Measurements from ENCODE around the gene IL15. TPM values are rescaled to one million over a fixed set of nuclear protein-coding genes. Genes with fewer than 3 reads are reported as not detected.

Gene IL15
- polyA plus RNA-seq, 2 donors, result 2.8 to 6.5 TPM

GRCh38 chr4:141620715-141621114 lies 15.7 kb upstream of the IL15 start:
- no peak overlapping the region for H3K27ac ChIP-seq (ENCODE audit: low read depth in 2 of 2, low read length in 1 of 2)
- peaks cover 0 to 2% of the 10 kb centered on the region in 2 donors for H3K9me3 ChIP-seq (ENCODE audit: control insufficient read depth in 2 of 2, insufficient read depth in 1 of 2, low read depth in 1 of 2, low read length in 1 of 2)
- 95 to 96% methylated on average over 1 of the region's 1 CpG for WGBS, 2 donors
- H3K36me3 ChIP-seq (ENCODE audit: control insufficient read depth in 2 of 2, insufficient read depth in 2 of 2, low read length in 1 of 2), result no peaks in the 10 kb centered on the region
- no peak overlapping the region for H3K4me3 ChIP-seq (ENCODE audit: low read depth in 1 of 2, low read length in 2 of 2)
- no peaks in the 10 kb centered on the region for H3K27me3 ChIP-seq (ENCODE audit: control insufficient read depth in 1 of 2, insufficient read depth in 2 of 2, low read length in 2 of 2)
- H3K4me1 ChIP-seq (ENCODE audit: control insufficient read depth in 2 of 2, insufficient read depth in 2 of 2, low read length in 1 of 2), result no peaks in the 10 kb centered on the region

- no peak overlapping the region for H3K4me3 ChIP-seq (ENCODE audit: low read depth in 1 of 2, low read length in 2 of 2)
- H3K27me3 ChIP-seq (ENCODE audit: control insufficient read depth in 1 of 2, insufficient read depth in 2 of 2, low read length in 2 of 2), result no peaks in the 10 kb centered on the region
- no peaks in the 10 kb centered on the region for H3K36me3 ChIP-seq (ENCODE audit: control insufficient read depth in 2 of 2, insufficient read depth in 2 of 2, low read length in 1 of 2)
- no peak overlapping the region for H3K27ac ChIP-seq (ENCODE audit: low read depth in 2 of 2, low read length in 1 of 2)
- 71 to 85% methylated on average over 2 of the region's 2 CpGs for WGBS, 2 donors
- H3K9me3 ChIP-seq (ENCODE audit: control insufficient read depth in 2 of 2, insufficient read depth in 1 of 2, low read depth in 1 of 2, low read length in 1 of 2), result no peaks in the 10 kb centered on the region
- H3K4me1 ChIP-seq (ENCODE audit: control insufficient read depth in 2 of 2, insufficient read depth in 2 of 2, low read length in 1 of 2), result no peaks in the 10 kb centered on the region
These were observed 11.4 kb upstream of the IL15 start for GRCh38 chr4:141625023-141625422.

GRCh38 chr4:141630854-141631253 lies 5.5 kb upstream of the IL15 start:
- H3K9me3 ChIP-seq (ENCODE audit: control insufficient read depth in 2 of 2, insufficient read depth in 1 of 2, low read depth in 1 of 2, low read length in 1 of 2), result no peaks in the 10 kb centered on the region
- no peaks in the 10 kb centered on the region for H3K4me1 ChIP-seq (ENCODE audit: control insufficient read depth in 2 of 2, insufficient read depth in 2 of 2, low read length in 1 of 2)
- no peaks in the 10 kb centered on the region for H3K36me3 ChIP-seq (ENCODE audit: control insufficient read depth in 2 of 2, insufficient read depth in 2 of 2, low read length in 1 of 2)
- no peak overlapping the region for H3K27ac ChIP-seq (ENCODE audit: low read depth in 2 of 2, low read length in 1 of 2)
- no peaks in the 10 kb centered on the region for H3K27me3 ChIP-seq (ENCODE audit: control insufficient read depth in 1 of 2, insufficient read depth in 2 of 2, low read length in 2 of 2)
- H3K4me3 ChIP-seq (ENCODE audit: low read depth in 1 of 2, low read length in 2 of 2), result no peak overlapping the region
- WGBS, 2 donors, result 87 to 91% methylated on average over 1 of the region's 1 CpG

- no peaks in the 10 kb centered on the region for H3K36me3 ChIP-seq (ENCODE audit: control insufficient read depth in 2 of 2, insufficient read depth in 2 of 2, low read length in 1 of 2)
- H3K27me3 ChIP-seq (ENCODE audit: control insufficient read depth in 1 of 2, insufficient read depth in 2 of 2, low read length in 2 of 2), result no peaks in the 10 kb centered on the region
- H3K9me3 ChIP-seq (ENCODE audit: control insufficient read depth in 2 of 2, insufficient read depth in 1 of 2, low read depth in 1 of 2, low read length in 1 of 2), result no peaks in the 10 kb centered on the region
- H3K4me3 ChIP-seq (ENCODE audit: low read depth in 1 of 2, low read length in 2 of 2), result peak overlapping the region; percentile 79 to 92
- H3K4me1 ChIP-seq (ENCODE audit: control insufficient read depth in 2 of 2, insufficient read depth in 2 of 2, low read length in 1 of 2), result no peaks in the 10 kb centered on the region
- WGBS, 2 donors, result 34 to 49% methylated on average over 5 of the region's 5 CpGs
- H3K27ac ChIP-seq (ENCODE audit: low read depth in 2 of 2, low read length in 1 of 2), result peak overlapping the region in 1 of 2 donors; percentile 78
These were observed 674 bp upstream of the IL15 start for GRCh38 chr4:141635736-141636081.

- no peaks in the 10 kb centered on the region for H3K9me3 ChIP-seq (ENCODE audit: control insufficient read depth in 2 of 2, insufficient read depth in 1 of 2, low read depth in 1 of 2, low read length in 1 of 2)
- no peaks in the 10 kb centered on the region for H3K4me1 ChIP-seq (ENCODE audit: control insufficient read depth in 2 of 2, insufficient read depth in 2 of 2, low read length in 1 of 2)
- WGBS, 2 donors, result 2 to 4% methylated on average over 41 of the region's 41 CpGs
- peak overlapping the region; percentile 79 to 92 for H3K4me3 ChIP-seq (ENCODE audit: low read depth in 1 of 2, low read length in 2 of 2)
- H3K27ac ChIP-seq (ENCODE audit: low read depth in 2 of 2, low read length in 1 of 2), result peak overlapping the region; percentile 78 to 81
- H3K36me3 ChIP-seq (ENCODE audit: control insufficient read depth in 2 of 2, insufficient read depth in 2 of 2, low read length in 1 of 2), result no peaks in the 10 kb centered on the region
- no peaks in the 10 kb centered on the region for H3K27me3 ChIP-seq (ENCODE audit: control insufficient read depth in 1 of 2, insufficient read depth in 2 of 2, low read length in 2 of 2)
These were observed 533 bp downstream of the IL15 start for GRCh38 chr4:141636771-141637460.

GRCh38 chr4:141637565-141637964 lies 1.2 kb downstream of the IL15 start:
- Histone ChIP-seq H3K4me1 (ENCODE audit: control insufficient read depth in 2 of 2, insufficient read depth in 2 of 2, low read length in 1 of 2) (peaks cover 0 to 3% of the 10 kb centered on the region in 2 donors), H3K27me3 (ENCODE audit: control insufficient read depth in 1 of 2, insufficient read depth in 2 of 2, low read length in 2 of 2) (no peaks in the 10 kb centered on the region), H3K36me3 (ENCODE audit: control insufficient read depth in 2 of 2, insufficient read depth in 2 of 2, low read length in 1 of 2) (no peaks in the 10 kb centered on the region), H3K9me3 (ENCODE audit: control insufficient read depth in 2 of 2, insufficient read depth in 1 of 2, low read depth in 1 of 2, low read length in 1 of 2) (no peaks in the 10 kb centered on the region), H3K27ac (ENCODE audit: low read depth in 2 of 2, low read length in 1 of 2) (no peak overlapping the region), H3K4me3 (ENCODE audit: low read depth in 1 of 2, low read length in 2 of 2) (peak overlapping the region in 1 of 2 donors; percentile 92)
- WGBS, 2 donors, result 64 to 68% methylated on average over 2 of the region's 2 CpGs

DNA sequence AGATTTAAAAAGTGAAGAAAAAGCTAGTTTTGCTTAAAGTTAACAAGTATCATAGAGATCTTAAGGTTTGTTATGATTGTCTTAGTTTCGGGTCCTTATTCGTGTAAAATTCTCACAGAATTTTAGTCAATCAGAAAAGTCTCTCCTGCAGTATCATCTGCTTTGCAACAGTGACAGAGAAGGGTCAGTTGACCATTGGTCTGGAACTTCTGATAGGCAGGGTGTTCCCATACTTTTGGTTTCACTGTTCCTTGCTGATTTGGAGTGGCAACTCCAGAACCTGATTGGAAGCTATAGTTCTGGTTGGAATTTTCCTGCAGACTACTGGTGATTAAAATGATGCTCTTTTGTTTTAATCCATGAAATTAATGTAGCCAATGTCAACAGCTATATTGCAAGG lies 1.8 kb downstream of the IL15 start:
- Histone ChIP-seq H3K27me3 (ENCODE audit: control insufficient read depth in 1 of 2, insufficient read depth in 2 of 2, low read length in 2 of 2) (no peaks in the 10 kb centered on the region), H3K27ac (ENCODE audit: low read depth in 2 of 2, low read length in 1 of 2) (no peak overlapping the region), H3K36me3 (ENCODE audit: control insufficient read depth in 2 of 2, insufficient read depth in 2 of 2, low read length in 1 of 2) (no peaks in the 10 kb centered on the region), H3K9me3 (ENCODE audit: control insufficient read depth in 2 of 2, insufficient read depth in 1 of 2, low read depth in 1 of 2, low read length in 1 of 2) (no peaks in the 10 kb centered on the region), H3K4me1 (ENCODE audit: control insufficient read depth in 2 of 2, insufficient read depth in 2 of 2, low read length in 1 of 2) (peaks cover 0 to 3% of the 10 kb centered on the region in 2 donors), H3K4me3 (ENCODE audit: low read depth in 1 of 2, low read length in 2 of 2) (no peak overlapping the region)
- 80 to 85% methylated on average over 2 of the region's 2 CpGs for WGBS, 2 donors

GRCh38 chr4:141640696-141641095 lies 4.3 kb downstream of the IL15 start:
- H3K4me3 ChIP-seq (ENCODE audit: low read depth in 1 of 2, low read length in 2 of 2), result no peak overlapping the region
- H3K27me3 ChIP-seq (ENCODE audit: control insufficient read depth in 1 of 2, insufficient read depth in 2 of 2, low read length in 2 of 2), result no peaks in the 10 kb centered on the region
- H3K27ac ChIP-seq (ENCODE audit: low read depth in 2 of 2, low read length in 1 of 2), result no peak overlapping the region
- H3K4me1 ChIP-seq (ENCODE audit: control insufficient read depth in 2 of 2, insufficient read depth in 2 of 2, low read length in 1 of 2), result peaks cover 0 to 3% of the 10 kb centered on the region in 2 donors
- WGBS, 2 donors, result 79% methylated on average over 3 of the region's 3 CpGs
- H3K36me3 ChIP-seq (ENCODE audit: control insufficient read depth in 2 of 2, insufficient read depth in 2 of 2, low read length in 1 of 2), result no peaks in the 10 kb centered on the region
- no peaks in the 10 kb centered on the region for H3K9me3 ChIP-seq (ENCODE audit: control insufficient read depth in 2 of 2, insufficient read depth in 1 of 2, low read depth in 1 of 2, low read length in 1 of 2)

GRCh38 chr4:141642063-141642462 lies 5.7 kb downstream of the IL15 start:
- WGBS, 2 donors, result 89 to 91% methylated on average over 3 of the region's 3 CpGs
- Histone ChIP-seq H3K27ac (ENCODE audit: low read depth in 2 of 2, low read length in 1 of 2) (no peak overlapping the region), H3K4me3 (ENCODE audit: low read depth in 1 of 2, low read length in 2 of 2) (no peak overlapping the region), H3K27me3 (ENCODE audit: control insufficient read depth in 1 of 2, insufficient read depth in 2 of 2, low read length in 2 of 2) (no peaks in the 10 kb centered on the region), H3K4me1 (ENCODE audit: control insufficient read depth in 2 of 2, insufficient read depth in 2 of 2, low read length in 1 of 2) (peaks cover 0 to 3% of the 10 kb centered on the region in 2 donors), H3K9me3 (ENCODE audit: control insufficient read depth in 2 of 2, insufficient read depth in 1 of 2, low read depth in 1 of 2, low read length in 1 of 2) (no peaks in the 10 kb centered on the region), H3K36me3 (ENCODE audit: control insufficient read depth in 2 of 2, insufficient read depth in 2 of 2, low read length in 1 of 2) (no peaks in the 10 kb centered on the region)

- H3K9me3 ChIP-seq (ENCODE audit: control insufficient read depth in 2 of 2, insufficient read depth in 1 of 2, low read depth in 1 of 2, low read length in 1 of 2), result no peaks in the 10 kb centered on the region
- H3K27ac ChIP-seq (ENCODE audit: low read depth in 2 of 2, low read length in 1 of 2), result no peak overlapping the region
- H3K4me1 ChIP-seq (ENCODE audit: control insufficient read depth in 2 of 2, insufficient read depth in 2 of 2, low read length in 1 of 2), result peaks cover 0 to 3% of the 10 kb centered on the region in 2 donors
- H3K27me3 ChIP-seq (ENCODE audit: control insufficient read depth in 1 of 2, insufficient read depth in 2 of 2, low read length in 2 of 2), result no peaks in the 10 kb centered on the region
- no peaks in the 10 kb centered on the region for H3K36me3 ChIP-seq (ENCODE audit: control insufficient read depth in 2 of 2, insufficient read depth in 2 of 2, low read length in 1 of 2)
- H3K4me3 ChIP-seq (ENCODE audit: low read depth in 1 of 2, low read length in 2 of 2), result no peak overlapping the region
These were observed 6.3 kb downstream of the IL15 start for GRCh38 chr4:141642711-141643110.
